Stomach smooth muscle (tissue), 2 donors: ENCODE results near the gene TANC1.

ENCODE experiments used
- H3K27ac ChIP-seq: one replicate; pipeline ENCODE4 v1.7.0; 2013; ENCODE audit warnings: mild to moderate bottlenecking, low read length, inconsistent platforms
- H3K27me3 ChIP-seq, 2 donors: one replicate each; pipeline ENCODE4 v1.7.0; 2013; ENCODE audit warnings: low read length in 2 of 2; ENCODE audit not compliant: insufficient read depth in 2 of 2, control insufficient read depth in 1 of 2
- H3K36me3 ChIP-seq, 2 donors: one replicate each; pipeline ENCODE4 v1.7.0; 2013; ENCODE audit warnings: low read length in 2 of 2; ENCODE audit not compliant: control insufficient read depth in 2 of 2, insufficient read depth in 2 of 2
- H3K4me1 ChIP-seq: one replicate; pipeline ENCODE4 v1.7.0; 2013; ENCODE audit warnings: low read length; ENCODE audit not compliant: control insufficient read depth, insufficient read depth
- H3K4me3 ChIP-seq, 2 donors: one replicate each; pipeline ENCODE4 v1.7.0; 2013; ENCODE audit warnings: low read length in 2 of 2
- H3K9ac ChIP-seq, 2 donors: one replicate each; pipeline ENCODE4 v1.7.0; 2013; ENCODE audit warnings: low read length in 2 of 2, mild to moderate bottlenecking in 1 of 2
- H3K9me3 ChIP-seq, 2 donors: one replicate each; pipeline ENCODE4 v1.7.0; 2013; ENCODE audit warnings: low read length in 2 of 2; ENCODE audit not compliant: control insufficient read depth in 2 of 2
- donor health status: healthy.
- donor health status: Pancreatic carcinoma.

The TANC1 gene

GRCh38 chr2:159234868-159235267, 266.4 kb downstream of the TANC1 start:
- H3K4me3 ChIP-seq = no peak overlapping the region
- H3K9ac ChIP-seq = no peak overlapping the region
- H3K4me1 ChIP-seq = no peaks in the 10 kb centered on the region
- no peaks in the 10 kb centered on the region for H3K27me3 ChIP-seq
- H3K27ac ChIP-seq = no peak overlapping the region
- no peaks in the 10 kb centered on the region for H3K9me3 ChIP-seq
- H3K36me3 ChIP-seq = peaks cover 29 to 33% of the 10 kb centered on the region in 2 donors

DNA sequence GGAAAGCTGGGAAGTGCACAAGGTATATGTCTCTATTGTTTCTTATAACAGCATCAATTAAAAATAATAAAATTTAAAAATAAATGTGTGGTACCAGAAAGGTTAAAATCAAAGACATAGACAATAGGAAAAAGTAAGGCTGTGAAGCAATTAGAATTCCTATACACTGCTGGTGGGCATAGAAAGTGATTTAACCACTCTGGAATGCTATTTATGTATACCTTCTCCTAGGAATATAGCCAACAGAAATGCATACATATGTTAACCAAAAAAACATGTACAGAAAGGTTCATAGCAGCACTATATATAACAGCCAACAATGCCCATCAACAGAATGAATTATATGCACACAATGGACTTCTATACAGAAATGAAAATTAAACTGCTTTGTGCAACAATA, 275.1 kb downstream of the TANC1 start:
- H3K4me1 ChIP-seq = no peaks in the 10 kb centered on the region
- peaks cover 13 to 29% of the 10 kb centered on the region in 2 donors for H3K36me3 ChIP-seq
- no peaks in the 10 kb centered on the region for H3K27me3 ChIP-seq

GRCh38 chr2:159246325-159246988, 278.0 kb downstream of the TANC1 start:
- Histone ChIP-seq H3K9me3 (peaks cover 0 to 4% of the 10 kb centered on the region in 2 donors), H3K4me3 (no peak overlapping the region), H3K4me1 (no peaks in the 10 kb centered on the region), H3K27ac (no peak overlapping the region), H3K36me3 (peaks cover 3 to 11% of the 10 kb centered on the region in 2 donors), H3K9ac (no peak overlapping the region), H3K27me3 (no peaks in the 10 kb centered on the region)

More for the DNA sequence above, 275.1 kb downstream of the TANC1 start:
- peaks cover 0 to 4% of the 10 kb centered on the region in 2 donors for H3K9me3 ChIP-seq
- H3K4me3 ChIP-seq = no peak overlapping the region
- H3K27ac ChIP-seq = no peak overlapping the region
- H3K9ac ChIP-seq = no peak overlapping the region

GRCh38 chr2:159249990-159250715, 281.7 kb downstream of the TANC1 start:
- Histone ChIP-seq H3K36me3 (peaks cover 2 to 11% of the 10 kb centered on the region in 2 donors), H3K4me3 (no peak overlapping the region), H3K9me3 (peaks cover 0 to 4% of the 10 kb centered on the region in 2 donors), H3K27ac (no peak overlapping the region), H3K27me3 (no peaks in the 10 kb centered on the region), H3K4me1 (no peaks in the 10 kb centered on the region), H3K9ac (no peak overlapping the region)

- H3K9me3 ChIP-seq = peaks cover 0 to 4% of the 10 kb centered on the region in 2 donors
- no peak overlapping the region for H3K9ac ChIP-seq
- H3K36me3 ChIP-seq = peaks cover 2 to 11% of the 10 kb centered on the region in 2 donors
- no peaks in the 10 kb centered on the region for H3K4me1 ChIP-seq
- H3K4me3 ChIP-seq = no peak overlapping the region
- no peaks in the 10 kb centered on the region for H3K27me3 ChIP-seq
- no peak overlapping the region for H3K27ac ChIP-seq
Measured at GRCh38 chr2:159251296-159252173, 283.1 kb downstream of the TANC1 start.

GRCh38 chr2:159252905-159253304, 284.5 kb downstream of the TANC1 start:
- no peaks in the 10 kb centered on the region for H3K9me3 ChIP-seq
- no peak overlapping the region for H3K4me3 ChIP-seq
- H3K9ac ChIP-seq = no peak overlapping the region
- no peak overlapping the region for H3K27ac ChIP-seq
- H3K36me3 ChIP-seq = peaks cover 4% of the 10 kb centered on the region in 2 donors
- no peaks in the 10 kb centered on the region for H3K4me1 ChIP-seq
- no peaks in the 10 kb centered on the region for H3K27me3 ChIP-seq

DNA sequence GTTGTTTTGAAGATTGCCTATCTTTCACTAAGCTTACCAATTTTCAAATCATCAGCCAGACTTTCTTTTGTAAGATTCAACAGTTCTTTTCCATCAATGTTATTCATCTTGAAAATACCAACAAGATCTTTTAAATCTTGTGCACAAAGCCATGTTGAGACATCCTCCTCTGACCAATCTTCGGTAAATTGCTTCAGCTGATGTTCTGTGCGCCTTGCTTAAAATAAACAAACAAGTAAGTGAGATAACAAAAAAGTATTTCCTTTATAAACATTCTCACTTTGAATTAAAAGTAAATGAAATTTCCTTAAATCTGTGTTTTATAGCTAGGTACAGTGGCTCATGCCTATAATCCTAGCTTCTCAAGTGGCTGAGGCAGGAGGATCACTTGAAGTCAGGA, 287.7 kb downstream of the TANC1 start:
- Histone ChIP-seq H3K27me3 (no peaks in the 10 kb centered on the region), H3K36me3 (peaks cover 4 to 5% of the 10 kb centered on the region in 2 donors), H3K9ac (no peak overlapping the region), H3K27ac (no peak overlapping the region), H3K4me1 (no peaks in the 10 kb centered on the region), H3K4me3 (no peak overlapping the region), H3K9me3 (no peaks in the 10 kb centered on the region)

DNA sequence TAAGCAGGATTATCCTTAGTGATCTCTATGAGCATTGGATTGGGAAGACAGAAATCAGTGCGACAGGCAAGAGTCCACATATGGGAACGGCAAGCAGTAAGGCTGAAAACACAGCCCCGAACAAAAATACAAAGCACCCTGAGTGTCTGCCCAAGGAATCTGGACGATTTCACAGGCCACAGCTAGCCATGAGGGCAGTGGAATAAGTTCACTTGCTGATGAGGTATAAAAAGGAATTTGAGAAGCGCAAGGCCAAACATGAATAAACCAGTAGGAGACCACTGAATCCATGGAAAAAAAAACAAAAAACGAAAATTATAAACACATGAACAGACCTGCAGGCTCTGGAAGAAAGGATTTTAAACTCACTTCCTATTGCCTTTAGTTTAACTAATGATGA, 293.8 kb downstream of the TANC1 start:
- H3K4me3 ChIP-seq = no peak overlapping the region
- H3K27me3 ChIP-seq = no peaks in the 10 kb centered on the region
- H3K36me3 ChIP-seq = peaks cover 0 to 3% of the 10 kb centered on the region in 2 donors
- no peak overlapping the region for H3K27ac ChIP-seq
- H3K4me1 ChIP-seq = no peaks in the 10 kb centered on the region
- H3K9me3 ChIP-seq = no peaks in the 10 kb centered on the region
- no peak overlapping the region for H3K9ac ChIP-seq

- no peaks in the 10 kb centered on the region for H3K4me1 ChIP-seq
- H3K9ac ChIP-seq = no peak overlapping the region
- no peak overlapping the region for H3K4me3 ChIP-seq
- H3K27me3 ChIP-seq = no peaks in the 10 kb centered on the region
- H3K36me3 ChIP-seq = peaks cover 0 to 2% of the 10 kb centered on the region in 2 donors
- no peak overlapping the region for H3K27ac ChIP-seq
- H3K9me3 ChIP-seq = no peaks in the 10 kb centered on the region
Measured at GRCh38 chr2:159262904-159263303, 294.5 kb downstream of the TANC1 start.

DNA sequence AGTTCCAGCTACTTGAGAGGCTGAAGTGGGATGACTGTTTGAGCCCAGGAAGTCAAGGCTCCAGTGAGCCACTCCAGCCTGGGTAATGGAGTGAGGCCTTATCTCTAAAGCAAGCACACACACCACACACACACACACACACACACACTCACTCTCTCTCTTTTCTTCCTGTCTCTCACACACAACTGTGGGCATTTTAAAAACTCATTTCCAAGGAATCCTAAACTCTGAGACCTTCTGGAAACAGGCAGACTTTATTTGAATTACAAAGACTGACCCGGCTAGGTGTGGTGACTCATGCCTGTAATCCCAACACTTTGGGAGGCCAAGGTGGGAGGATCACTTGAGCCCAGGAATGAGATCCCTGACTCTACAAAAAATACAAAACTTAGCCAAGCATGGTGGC, 296.7 kb downstream of the TANC1 start:
- Histone ChIP-seq H3K27me3 (no peaks in the 10 kb centered on the region), H3K4me1 (no peaks in the 10 kb centered on the region), H3K9me3 (no peaks in the 10 kb centered on the region), H3K4me3 (no peak overlapping the region), H3K9ac (no peak overlapping the region), H3K27ac (no peak overlapping the region), H3K36me3 (no peaks in the 10 kb centered on the region)
